SK-N-SH treated with all-trans-retinoic acid at 6 μM for 48 hours (cell line): ENCODE measurements around the gene TBL1X.

Experiments used
- CREB5 ChIP-seq: fragments of 250-450 bp; sonication (Bioruptor Pico); IDR thresholded peaks from 2 replicates; pipeline ENCODE4 v1.5.1; 2020; ENCODE audit warnings: low read depth, mild to moderate bottlenecking, moderate library complexity
- ISL1 ChIP-seq: fragments of 250-450 bp; sonication (Bioruptor Pico); IDR thresholded peaks from 2 replicates; pipeline ENCODE4 v2.1.2; 2022; ENCODE audit warnings: mild to moderate bottlenecking, moderate library complexity
- RARB ChIP-seq: fragments of 250-450 bp; sonication (Bioruptor Pico); IDR thresholded peaks from 2 replicates; pipeline ENCODE4 v1.8.0; 2021; ENCODE audit warnings: mild to moderate bottlenecking, moderate library complexity
- TF ChIP-seq, protein P1 (sequence below): fragments of 250-450 bp; sonication (Bioruptor Pico); IDR thresholded peaks from 2 replicates; pipeline ENCODE4 v1.5.1; 2021; ENCODE audit warnings: mild to moderate bottlenecking, moderate library complexity

GRCh38 chrX:9635803-9636202, 170.9 kb downstream of the TBL1X start:
- TF ChIP-seq CREB5 (CRISPR knock-in tag) (no peak), RARB (CRISPR knock-in tag) (no peak), ISL1 (CRISPR knock-in tag) (no peak)
- TF ChIP-seq, protein P1, sequence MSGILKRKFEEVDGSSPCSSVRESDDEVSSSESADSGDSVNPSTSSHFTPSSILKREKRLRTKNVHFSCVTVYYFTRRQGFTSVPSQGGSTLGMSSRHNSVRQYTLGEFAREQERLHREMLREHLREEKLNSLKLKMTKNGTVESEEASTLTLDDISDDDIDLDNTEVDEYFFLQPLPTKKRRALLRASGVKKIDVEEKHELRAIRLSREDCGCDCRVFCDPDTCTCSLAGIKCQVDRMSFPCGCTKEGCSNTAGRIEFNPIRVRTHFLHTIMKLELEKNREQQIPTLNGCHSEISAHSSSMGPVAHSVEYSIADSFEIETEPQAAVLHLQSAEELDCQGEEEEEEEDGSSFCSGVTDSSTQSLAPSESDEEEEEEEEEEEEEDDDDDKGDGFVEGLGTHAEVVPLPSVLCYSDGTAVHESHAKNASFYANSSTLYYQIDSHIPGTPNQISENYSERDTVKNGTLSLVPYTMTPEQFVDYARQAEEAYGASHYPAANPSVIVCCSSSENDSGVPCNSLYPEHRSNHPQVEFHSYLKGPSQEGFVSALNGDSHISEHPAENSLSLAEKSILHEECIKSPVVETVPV (CRISPR knock-in tag), result no peak
